Activated T-cell treated with anti-CD3 and anti-CD28 coated beads, Interleukin-2, amount 50 U/mL, for 1 hour (primary cell): ENCODE data around the gene VSTM1.
"Not testable (repeated sequence)": the region's sequence is repeated elsewhere in the genome, so short reads cannot be mapped to it uniquely, and the experiment has no call there.

ENCODE experiments used
- DNase-seq: peaks from one replicate; pipeline ENCODE4 v3.0.0-alpha.2; 2020

Gene VSTM1

GRCh38 chr19:54063350-54064116, at the start of gene VSTM1:
TSS of gene VSTM1 (minus strand) at chr19:54063897. CDS start at chr19:54063777, 120 bp downstream.
- DNase-seq = no peak

- no peak for DNase-seq
These were observed 46.0 kb upstream of the VSTM1 start for GRCh38 chr19:54109651-54110050.

GRCh38 chr19:54108496-54108895, 44.8 kb upstream of the VSTM1 start:
- DNase-seq = no peak

- no peak for DNase-seq
These were observed 44.3 kb upstream of the VSTM1 start for GRCh38 chr19:54107876-54108490.

GRCh38 chr19:54106716-54107115, 43.0 kb upstream of the VSTM1 start:
- DNase-seq = no peak

- DNase-seq = no peak
These were observed 42.1 kb upstream of the VSTM1 start for GRCh38 chr19:54105796-54106195.

GRCh38 chr19:54104998-54105715, 41.5 kb upstream of the VSTM1 start:
- DNase-seq = no peak

GRCh38 chr19:54102421-54103169, 38.9 kb upstream of the VSTM1 start, which contains the start of gene NDUFA3:
TSS of gene NDUFA3 (plus strand) at chr19:54102855. CDS start at chr19:54102879, 24 bp downstream.
- DNase-seq = peak; percentile 96

- no peak for DNase-seq
These were observed 36.9 kb upstream of the VSTM1 start, which contains the start of gene OSCAR for GRCh38 chr19:54100561-54100960. TSS of gene OSCAR (minus strand) at chr19:54100803. CDS start at chr19:54100792, 11 bp downstream.

- not testable (repeated sequence) for DNase-seq
These were observed 36.2 kb upstream of the VSTM1 start for GRCh38 chr19:54099903-54100255.

GRCh38 chr19:54099190-54099902, 35.6 kb upstream of the VSTM1 start:
- no peak for DNase-seq

- peak; percentile 36 for DNase-seq
These were observed 33.0 kb upstream of the VSTM1 start for GRCh38 chr19:54096617-54097106.

GRCh38 chr19:54095859-54096616, 32.3 kb upstream of the VSTM1 start:
- DNase-seq = peak; percentile 67

GRCh38 chr19:54095136-54095858, 31.6 kb upstream of the VSTM1 start:
- DNase-seq = no peak

GRCh38 chr19:54094426-54095000, 30.8 kb upstream of the VSTM1 start:
- DNase-seq = no peak

- no peak for DNase-seq
These were observed 20.7 kb upstream of the VSTM1 start for GRCh38 chr19:54084410-54084809.

GRCh38 chr19:54081032-54081431, 17.3 kb upstream of the VSTM1 start, which contains the start of gene TARM1:
TSS of gene TARM1 (minus strand) at chr19:54081365. CDS start at chr19:54081340, 25 bp downstream.
- DNase-seq = no peak

- no peak for DNase-seq
These were observed 13.6 kb upstream of the VSTM1 start for GRCh38 chr19:54077334-54077733.

GRCh38 chr19:54074851-54075250, 11.2 kb upstream of the VSTM1 start:
- no peak for DNase-seq

- DNase-seq = no peak
These were observed 10.1 kb upstream of the VSTM1 start for GRCh38 chr19:54073829-54074228.
